ENCODE measurements around the gene CUX1.

DNA sequence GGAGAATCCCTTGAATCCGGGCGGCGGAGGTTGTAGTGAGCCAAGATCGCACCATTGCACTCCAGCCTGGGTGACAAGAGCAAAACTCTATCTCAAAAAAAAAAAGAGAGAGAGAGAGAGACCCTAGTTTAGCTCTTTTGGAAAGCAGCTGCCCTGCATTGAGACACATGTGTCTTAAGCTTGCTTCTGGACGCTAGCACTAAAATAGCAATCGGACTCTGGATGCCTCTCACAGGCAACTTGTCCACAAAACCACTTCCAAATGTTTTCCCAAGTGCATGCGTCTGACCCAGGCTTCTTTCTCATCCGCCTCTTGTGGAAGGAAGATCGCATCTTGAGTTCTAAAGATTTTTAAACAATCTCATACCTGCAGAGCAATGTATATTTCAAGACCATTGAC lies 182.7 kb downstream of the CUX1 start:
- TF ChIP-seq, protein P1, sequence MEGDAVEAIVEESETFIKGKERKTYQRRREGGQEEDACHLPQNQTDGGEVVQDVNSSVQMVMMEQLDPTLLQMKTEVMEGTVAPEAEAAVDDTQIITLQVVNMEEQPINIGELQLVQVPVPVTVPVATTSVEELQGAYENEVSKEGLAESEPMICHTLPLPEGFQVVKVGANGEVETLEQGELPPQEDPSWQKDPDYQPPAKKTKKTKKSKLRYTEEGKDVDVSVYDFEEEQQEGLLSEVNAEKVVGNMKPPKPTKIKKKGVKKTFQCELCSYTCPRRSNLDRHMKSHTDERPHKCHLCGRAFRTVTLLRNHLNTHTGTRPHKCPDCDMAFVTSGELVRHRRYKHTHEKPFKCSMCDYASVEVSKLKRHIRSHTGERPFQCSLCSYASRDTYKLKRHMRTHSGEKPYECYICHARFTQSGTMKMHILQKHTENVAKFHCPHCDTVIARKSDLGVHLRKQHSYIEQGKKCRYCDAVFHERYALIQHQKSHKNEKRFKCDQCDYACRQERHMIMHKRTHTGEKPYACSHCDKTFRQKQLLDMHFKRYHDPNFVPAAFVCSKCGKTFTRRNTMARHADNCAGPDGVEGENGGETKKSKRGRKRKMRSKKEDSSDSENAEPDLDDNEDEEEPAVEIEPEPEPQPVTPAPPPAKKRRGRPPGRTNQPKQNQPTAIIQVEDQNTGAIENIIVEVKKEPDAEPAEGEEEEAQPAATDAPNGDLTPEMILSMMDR (IDR thresholded peaks at IDR 0.05; ENCODE audit: insufficient read depth, low read depth, low read length) = no peak
- no peak for TF ChIP-seq EZH2 (IDR thresholded peaks at IDR 0.05; ENCODE audit: insufficient read depth, low read length)

Measured in astrocyte (in vitro differentiated cells and primary cell).